ENCODE results near the gene SNF8. TPM values are rescaled to one million over a fixed set of nuclear protein-coding genes. Genes with fewer than 3 reads are reported as not detected.

The SNF8 gene
- total RNA-seq, 1 experiment from 2014 or later, result 136 TPM

DNA sequence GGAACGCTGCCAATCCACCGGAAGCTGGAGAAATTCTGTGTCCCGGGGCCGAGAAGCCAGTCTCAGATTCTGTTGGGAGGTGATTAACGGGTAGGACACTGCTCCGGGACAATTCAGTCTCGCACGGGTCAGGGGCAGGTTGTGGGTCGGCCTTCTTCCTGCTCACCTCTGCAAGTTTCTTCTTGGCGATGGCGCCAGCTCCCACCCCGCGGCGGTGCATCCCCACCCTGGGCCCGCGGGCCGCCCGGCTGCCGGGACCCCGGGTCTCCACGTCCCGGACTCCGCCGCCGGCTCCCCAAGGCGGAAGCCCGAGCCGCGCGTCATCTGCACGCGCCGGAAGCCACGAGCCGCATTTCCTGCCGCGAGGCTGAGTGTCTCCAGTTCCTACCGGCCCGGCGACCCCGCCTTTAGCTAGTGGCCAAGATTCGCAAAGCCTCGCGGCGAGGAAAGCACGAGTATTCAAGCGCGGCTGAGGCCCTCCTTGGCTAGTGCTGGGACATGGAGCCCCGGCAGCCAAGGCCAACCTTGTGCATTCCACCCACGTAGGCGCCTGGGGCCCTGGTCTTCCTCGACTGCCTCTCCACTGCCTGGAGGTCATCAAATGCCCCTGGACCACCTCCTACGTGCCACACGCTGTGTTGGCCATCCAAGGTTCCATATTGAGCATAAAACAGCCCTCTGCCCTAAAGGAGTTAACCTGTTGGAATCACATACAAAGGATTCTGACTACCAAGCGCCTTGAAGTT, at the start of gene SNF8 (continued):
- TF ChIP-seq, protein P1, sequence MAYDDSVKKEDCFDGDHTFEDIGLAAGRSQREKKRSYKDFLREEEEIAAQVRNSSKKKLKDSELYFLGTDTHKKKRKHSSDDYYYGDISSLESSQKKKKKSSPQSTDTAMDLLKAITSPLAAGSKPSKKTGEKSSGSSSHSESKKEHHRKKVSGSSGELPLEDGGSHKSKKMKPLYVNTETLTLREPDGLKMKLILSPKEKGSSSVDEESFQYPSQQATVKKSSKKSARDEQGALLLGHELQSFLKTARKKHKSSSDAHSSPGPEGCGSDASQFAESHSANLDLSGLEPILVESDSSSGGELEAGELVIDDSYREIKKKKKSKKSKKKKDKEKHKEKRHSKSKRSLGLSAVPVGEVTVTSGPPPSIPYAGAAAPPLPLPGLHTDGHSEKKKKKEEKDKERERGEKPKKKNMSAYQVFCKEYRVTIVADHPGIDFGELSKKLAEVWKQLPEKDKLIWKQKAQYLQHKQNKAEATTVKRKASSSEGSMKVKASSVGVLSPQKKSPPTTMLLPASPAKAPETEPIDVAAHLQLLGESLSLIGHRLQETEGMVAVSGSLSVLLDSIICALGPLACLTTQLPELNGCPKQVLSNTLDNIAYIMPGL (CRISPR knock-in tag; IDR thresholded peaks at IDR 0.05), result peak; percentile 92
- TF ChIP-seq, protein P2, sequence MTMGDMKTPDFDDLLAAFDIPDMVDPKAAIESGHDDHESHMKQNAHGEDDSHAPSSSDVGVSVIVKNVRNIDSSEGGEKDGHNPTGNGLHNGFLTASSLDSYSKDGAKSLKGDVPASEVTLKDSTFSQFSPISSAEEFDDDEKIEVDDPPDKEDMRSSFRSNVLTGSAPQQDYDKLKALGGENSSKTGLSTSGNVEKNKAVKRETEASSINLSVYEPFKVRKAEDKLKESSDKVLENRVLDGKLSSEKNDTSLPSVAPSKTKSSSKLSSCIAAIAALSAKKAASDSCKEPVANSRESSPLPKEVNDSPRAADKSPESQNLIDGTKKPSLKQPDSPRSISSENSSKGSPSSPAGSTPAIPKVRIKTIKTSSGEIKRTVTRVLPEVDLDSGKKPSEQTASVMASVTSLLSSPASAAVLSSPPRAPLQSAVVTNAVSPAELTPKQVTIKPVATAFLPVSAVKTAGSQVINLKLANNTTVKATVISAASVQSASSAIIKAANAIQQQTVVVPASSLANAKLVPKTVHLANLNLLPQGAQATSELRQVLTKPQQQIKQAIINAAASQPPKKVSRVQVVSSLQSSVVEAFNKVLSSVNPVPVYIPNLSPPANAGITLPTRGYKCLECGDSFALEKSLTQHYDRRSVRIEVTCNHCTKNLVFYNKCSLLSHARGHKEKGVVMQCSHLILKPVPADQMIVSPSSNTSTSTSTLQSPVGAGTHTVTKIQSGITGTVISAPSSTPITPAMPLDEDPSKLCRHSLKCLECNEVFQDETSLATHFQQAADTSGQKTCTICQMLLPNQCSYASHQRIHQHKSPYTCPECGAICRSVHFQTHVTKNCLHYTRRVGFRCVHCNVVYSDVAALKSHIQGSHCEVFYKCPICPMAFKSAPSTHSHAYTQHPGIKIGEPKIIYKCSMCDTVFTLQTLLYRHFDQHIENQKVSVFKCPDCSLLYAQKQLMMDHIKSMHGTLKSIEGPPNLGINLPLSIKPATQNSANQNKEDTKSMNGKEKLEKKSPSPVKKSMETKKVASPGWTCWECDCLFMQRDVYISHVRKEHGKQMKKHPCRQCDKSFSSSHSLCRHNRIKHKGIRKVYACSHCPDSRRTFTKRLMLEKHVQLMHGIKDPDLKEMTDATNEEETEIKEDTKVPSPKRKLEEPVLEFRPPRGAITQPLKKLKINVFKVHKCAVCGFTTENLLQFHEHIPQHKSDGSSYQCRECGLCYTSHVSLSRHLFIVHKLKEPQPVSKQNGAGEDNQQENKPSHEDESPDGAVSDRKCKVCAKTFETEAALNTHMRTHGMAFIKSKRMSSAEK (CRISPR knock-in tag; IDR thresholded peaks at IDR 0.05; ENCODE audit: borderline replicate concordance), result peak; percentile 56; the same call in 1 of the 2 replicates
- TF ChIP-seq ESRRA (CRISPR knock-in tag; IDR thresholded peaks at IDR 0.05; ENCODE audit: borderline replicate concordance) (peak; percentile 65; the same call in 1 of the 2 replicates), NFATC4 (CRISPR knock-in tag; IDR thresholded peaks at IDR 0.05) (no peak), ZNF396 (CRISPR knock-in tag; IDR thresholded peaks at IDR 0.05; ENCODE audit: borderline replicate concordance) (no peak), TP53 (CRISPR knock-in tag; IDR thresholded peaks at IDR 0.05) (peak; percentile 83; the same call in 1 of the 2 replicates), EMX1 (CRISPR knock-in tag; IDR thresholded peaks at IDR 0.05) (no peak), HMGA2 (CRISPR knock-in tag; IDR thresholded peaks at IDR 0.05) (no peak), GRHL2 (CRISPR knock-in tag; IDR thresholded peaks at IDR 0.05; ENCODE audit: insufficient replicate concordance, severe bottlenecking) (no peak)
- TF ChIP-seq, protein P3, sequence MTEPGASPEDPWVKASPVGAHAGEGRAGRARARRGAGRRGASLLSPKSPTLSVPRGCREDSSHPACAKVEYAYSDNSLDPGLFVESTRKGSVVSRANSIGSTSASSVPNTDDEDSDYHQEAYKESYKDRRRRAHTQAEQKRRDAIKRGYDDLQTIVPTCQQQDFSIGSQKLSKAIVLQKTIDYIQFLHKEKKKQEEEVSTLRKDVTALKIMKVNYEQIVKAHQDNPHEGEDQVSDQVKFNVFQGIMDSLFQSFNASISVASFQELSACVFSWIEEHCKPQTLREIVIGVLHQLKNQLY (CRISPR knock-in tag; IDR thresholded peaks at IDR 0.05), result peak; percentile 76; the same call in 1 of the 2 replicates
- TF ChIP-seq, protein P4, sequence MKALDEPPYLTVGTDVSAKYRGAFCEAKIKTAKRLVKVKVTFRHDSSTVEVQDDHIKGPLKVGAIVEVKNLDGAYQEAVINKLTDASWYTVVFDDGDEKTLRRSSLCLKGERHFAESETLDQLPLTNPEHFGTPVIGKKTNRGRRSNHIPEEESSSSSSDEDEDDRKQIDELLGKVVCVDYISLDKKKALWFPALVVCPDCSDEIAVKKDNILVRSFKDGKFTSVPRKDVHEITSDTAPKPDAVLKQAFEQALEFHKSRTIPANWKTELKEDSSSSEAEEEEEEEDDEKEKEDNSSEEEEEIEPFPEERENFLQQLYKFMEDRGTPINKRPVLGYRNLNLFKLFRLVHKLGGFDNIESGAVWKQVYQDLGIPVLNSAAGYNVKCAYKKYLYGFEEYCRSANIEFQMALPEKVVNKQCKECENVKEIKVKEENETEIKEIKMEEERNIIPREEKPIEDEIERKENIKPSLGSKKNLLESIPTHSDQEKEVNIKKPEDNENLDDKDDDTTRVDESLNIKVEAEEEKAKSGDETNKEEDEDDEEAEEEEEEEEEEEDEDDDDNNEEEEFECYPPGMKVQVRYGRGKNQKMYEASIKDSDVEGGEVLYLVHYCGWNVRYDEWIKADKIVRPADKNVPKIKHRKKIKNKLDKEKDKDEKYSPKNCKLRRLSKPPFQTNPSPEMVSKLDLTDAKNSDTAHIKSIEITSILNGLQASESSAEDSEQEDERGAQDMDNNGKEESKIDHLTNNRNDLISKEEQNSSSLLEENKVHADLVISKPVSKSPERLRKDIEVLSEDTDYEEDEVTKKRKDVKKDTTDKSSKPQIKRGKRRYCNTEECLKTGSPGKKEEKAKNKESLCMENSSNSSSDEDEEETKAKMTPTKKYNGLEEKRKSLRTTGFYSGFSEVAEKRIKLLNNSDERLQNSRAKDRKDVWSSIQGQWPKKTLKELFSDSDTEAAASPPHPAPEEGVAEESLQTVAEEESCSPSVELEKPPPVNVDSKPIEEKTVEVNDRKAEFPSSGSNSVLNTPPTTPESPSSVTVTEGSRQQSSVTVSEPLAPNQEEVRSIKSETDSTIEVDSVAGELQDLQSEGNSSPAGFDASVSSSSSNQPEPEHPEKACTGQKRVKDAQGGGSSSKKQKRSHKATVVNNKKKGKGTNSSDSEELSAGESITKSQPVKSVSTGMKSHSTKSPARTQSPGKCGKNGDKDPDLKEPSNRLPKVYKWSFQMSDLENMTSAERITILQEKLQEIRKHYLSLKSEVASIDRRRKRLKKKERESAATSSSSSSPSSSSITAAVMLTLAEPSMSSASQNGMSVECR (CRISPR knock-in tag; IDR thresholded peaks at IDR 0.05; ENCODE audit: borderline replicate concordance), result peak; percentile 72; the same call in 1 of the 2 replicates
- TF ChIP-seq, protein P5, sequence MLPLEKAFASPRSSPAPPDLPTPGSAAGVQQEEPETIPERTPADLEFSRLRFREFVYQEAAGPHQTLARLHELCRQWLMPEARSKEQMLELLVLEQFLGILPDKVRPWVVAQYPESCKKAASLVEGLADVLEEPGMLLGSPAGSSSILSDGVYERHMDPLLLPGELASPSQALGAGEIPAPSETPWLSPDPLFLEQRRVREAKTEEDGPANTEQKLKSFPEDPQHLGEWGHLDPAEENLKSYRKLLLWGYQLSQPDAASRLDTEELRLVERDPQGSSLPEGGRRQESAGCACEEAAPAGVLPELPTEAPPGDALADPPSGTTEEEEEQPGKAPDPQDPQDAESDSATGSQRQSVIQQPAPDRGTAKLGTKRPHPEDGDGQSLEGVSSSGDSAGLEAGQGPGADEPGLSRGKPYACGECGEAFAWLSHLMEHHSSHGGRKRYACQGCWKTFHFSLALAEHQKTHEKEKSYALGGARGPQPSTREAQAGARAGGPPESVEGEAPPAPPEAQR (CRISPR knock-in tag; IDR thresholded peaks at IDR 0.05), result no peak
